Measurements from ENCODE around the gene SPRR5.

- TF ChIP-seq CTCF (optimal IDR thresholded peaks at IDR 0.05 in 1 of 3, IDR thresholded peaks at IDR 0.05 in 1 of 3, conservative IDR thresholded peaks at IDR 0.05 in 1 of 3; ENCODE audit: extremely low read depth in 1 of 3, insufficient read depth in 2 of 3, low read length in 3 of 3) (no peak), EZH2 (IDR thresholded peaks at IDR 0.05; ENCODE audit: low read length) (no peak)
Observed at GRCh38 chr1:152907686-152908601, 39.1 kb upstream of the SPRR5 start, which contains the start of gene IVL.

Data from keratinocyte (primary cell).